ENCODE data around the gene PON2. TPM values are rescaled to one million over a fixed set of nuclear protein-coding genes. Genes with fewer than 3 reads are reported as not detected.
A peak's percentile ranks its signal among the peaks of the same experiment; 100 is the strongest.
"Not testable (repeated sequence)": the region's sequence is repeated elsewhere in the genome, so short reads cannot be mapped to it uniquely, and the experiment has no call there.

Gene PON2
- 265 TPM for polyA plus RNA-seq (ENCODE audit: insufficient read length)
- long read RNA-seq, donor 1, transcript PON2-215 (3 exons, 579 nt): minor isoform, 11 of 79 reads
- long read RNA-seq, donor 1, transcript PON2-218 (9 exons, 1,653 nt): major isoform, 15 of 79 reads
- long read RNA-seq, donor 1, transcript PON2-202 (9 exons, 1,726 nt): minor isoform, 7 of 79 reads
- long read RNA-seq, donor 1, partial matches to known transcripts: 45 of 79 reads
- long read RNA-seq, donor 1, other reads (novel, unspliced or antisense): 0 of 79 reads
- long read RNA-seq, donor 2, transcript PON2-218 (9 exons, 1,653 nt): major isoform, 23 of 81 reads
- long read RNA-seq, donor 2, transcript PON2-215 (3 exons, 579 nt): minor isoform, 11 of 81 reads
- long read RNA-seq, donor 2, partial matches to known transcripts: 39 of 81 reads
- long read RNA-seq, donor 2, other reads (novel, unspliced or antisense): 0 of 81 reads
- long read RNA-seq, donor 3, transcript PON2-215 (3 exons, 579 nt): minor isoform, 10 of 60 reads
- long read RNA-seq, donor 3, transcript PON2-218 (9 exons, 1,653 nt): major isoform, 20 of 60 reads
- long read RNA-seq, donor 3, partial matches to known transcripts: 22 of 60 reads
- long read RNA-seq, donor 3, other reads (novel, unspliced or antisense): 0 of 60 reads
- long read RNA-seq, donor 4, partial matches to known transcripts: 0 of 3 reads
- long read RNA-seq, donor 4, other reads (novel, unspliced or antisense): 0 of 3 reads
- long read RNA-seq, donor 5, transcript PON2-218 (9 exons, 1,653 nt): major isoform, 47 of 95 reads
- long read RNA-seq, donor 5, transcript PON2-215 (3 exons, 579 nt): minor isoform, 8 of 95 reads
- long read RNA-seq, donor 5, transcript PON2-202 (9 exons, 1,726 nt): minor isoform, 14 of 95 reads
- long read RNA-seq, donor 5, partial matches to known transcripts: 25 of 95 reads
- long read RNA-seq, donor 5, other reads (novel, unspliced or antisense): 0 of 95 reads
- long read RNA-seq, donor 6, transcript PON2-215 (3 exons, 579 nt): minor isoform, 7 of 65 reads
- long read RNA-seq, donor 6, transcript PON2-218 (9 exons, 1,653 nt): major isoform, 20 of 65 reads
- long read RNA-seq, donor 6, partial matches to known transcripts: 35 of 65 reads
- long read RNA-seq, donor 6, other reads (novel, unspliced or antisense): 0 of 65 reads
- long read RNA-seq, donor 7, transcript PON2-218 (9 exons, 1,653 nt): major isoform, 37 of 133 reads
- long read RNA-seq, donor 7, transcript PON2-202 (9 exons, 1,726 nt): minor isoform, 9 of 133 reads
- long read RNA-seq, donor 7, transcript PON2-215 (3 exons, 579 nt): minor isoform, 24 of 133 reads
- long read RNA-seq, donor 7, partial matches to known transcripts: 58 of 133 reads
- long read RNA-seq, donor 7, other reads (novel, unspliced or antisense): 0 of 133 reads
- long read RNA-seq, donor 8, transcript PON2-218 (9 exons, 1,653 nt): major isoform, 11 of 45 reads
- long read RNA-seq, donor 8, partial matches to known transcripts: 25 of 45 reads
- long read RNA-seq, donor 8, other reads (novel, unspliced or antisense): 0 of 45 reads

GRCh38 chr7:95434557-95435421 is at the start of gene PON2:
Gene PON2, minus strand, starts transcription at chr7:95435028. Its CDS starts 77 bp downstream, at chr7:95434951.
- DNase-seq: peak; percentile 78

DNA sequence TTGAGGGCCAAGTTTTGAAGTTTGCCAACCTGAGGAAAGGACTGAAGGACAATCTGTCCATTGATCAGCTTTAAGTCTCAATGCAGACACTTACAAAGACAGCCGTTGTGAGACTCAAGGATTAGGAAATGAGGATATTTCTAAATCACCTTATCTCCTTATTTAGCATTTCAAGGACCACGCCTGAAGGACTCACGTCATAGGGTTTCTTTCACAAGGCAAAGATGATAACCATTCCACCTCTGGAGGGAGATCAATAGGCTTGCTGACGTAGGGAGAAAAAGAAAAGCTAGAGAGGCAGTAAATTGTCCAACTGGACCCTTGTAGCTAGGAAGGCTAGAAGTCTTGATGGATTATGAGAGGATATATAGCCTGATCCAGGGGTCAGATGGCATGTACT is 47.6 kb upstream of the PON2 start:
- DNase-seq: no peak

DNA sequence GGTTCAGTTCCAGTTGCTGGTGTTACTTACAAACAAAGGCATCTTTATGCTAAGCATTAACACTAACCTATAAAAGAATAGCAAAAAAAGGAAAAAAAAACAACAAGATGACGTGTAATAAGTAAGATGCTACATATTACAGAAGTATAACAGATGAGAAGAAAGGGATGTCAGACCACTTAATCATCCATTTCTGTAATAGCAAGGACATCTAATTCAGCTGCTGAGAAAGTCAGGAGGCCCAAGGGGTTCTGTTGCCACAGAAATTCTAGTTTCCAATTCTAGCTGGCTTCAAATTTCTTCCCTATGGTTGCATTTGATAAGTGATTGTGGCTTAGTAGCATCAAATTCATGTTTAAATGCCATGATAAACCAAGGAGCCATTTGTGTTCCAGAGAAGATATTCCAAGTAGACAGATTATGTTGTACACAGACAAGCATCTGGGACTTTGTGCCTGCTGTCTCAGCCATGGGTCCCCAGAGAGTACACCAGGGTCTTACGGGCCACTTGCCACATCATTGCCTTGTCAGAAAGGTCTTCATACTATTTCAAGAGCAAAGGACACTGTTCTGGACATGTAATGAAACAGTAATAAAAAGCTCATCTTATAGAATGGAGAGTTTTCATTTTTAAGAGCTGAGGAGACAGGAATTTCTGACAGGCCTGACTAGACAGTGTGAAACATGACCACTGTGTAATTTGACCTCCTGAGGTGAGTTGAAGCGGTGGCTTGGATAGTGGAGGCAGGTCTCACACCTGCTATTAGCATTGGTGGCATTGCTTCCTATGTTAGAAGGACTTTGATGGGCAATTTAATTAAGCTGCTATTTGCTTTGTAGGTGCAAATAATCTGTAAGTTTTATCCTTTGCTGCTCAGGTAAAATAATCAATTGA is 46.7 kb upstream of the PON2 start:
- DNase-seq: no peak

- DNase-seq: no peak
These were observed 45.3 kb upstream of the PON2 start for GRCh38 chr7:95479992-95480624.

GRCh38 chr7:95478272-95479037 is 43.6 kb upstream of the PON2 start:
- no peak for DNase-seq

DNA sequence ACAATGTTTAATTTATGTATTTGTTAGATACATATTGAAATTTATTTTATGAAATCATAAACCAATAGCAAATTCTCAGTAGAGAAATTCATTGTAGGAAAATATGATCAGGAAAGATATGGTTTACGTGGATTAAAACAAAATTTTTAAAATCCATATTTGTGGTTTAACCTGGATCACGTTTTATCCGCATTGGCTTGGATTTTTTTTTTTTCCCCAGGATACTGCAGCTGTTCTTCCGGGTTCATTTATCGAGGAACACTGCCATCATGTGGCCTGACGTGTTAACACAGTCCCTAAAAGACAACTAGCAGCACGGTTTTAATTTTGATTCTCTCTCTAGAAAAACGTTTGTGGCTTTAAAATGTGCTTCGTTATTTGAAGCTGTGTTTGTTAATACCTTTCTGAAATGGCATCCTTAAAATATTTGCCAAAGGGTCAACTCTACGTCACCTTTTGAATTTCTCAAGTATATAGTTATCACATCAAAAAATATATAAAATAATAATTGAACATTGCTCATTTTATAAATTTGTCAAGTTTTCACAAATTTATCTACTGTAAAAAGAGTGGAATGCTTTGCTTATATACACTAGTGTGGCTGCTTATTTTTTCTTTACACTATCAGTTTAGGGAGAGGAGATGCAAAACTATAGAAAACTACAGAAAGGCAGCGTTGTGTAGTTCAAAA is 42.2 kb upstream of the PON2 start:
- peak; percentile 78 for DNase-seq

DNA sequence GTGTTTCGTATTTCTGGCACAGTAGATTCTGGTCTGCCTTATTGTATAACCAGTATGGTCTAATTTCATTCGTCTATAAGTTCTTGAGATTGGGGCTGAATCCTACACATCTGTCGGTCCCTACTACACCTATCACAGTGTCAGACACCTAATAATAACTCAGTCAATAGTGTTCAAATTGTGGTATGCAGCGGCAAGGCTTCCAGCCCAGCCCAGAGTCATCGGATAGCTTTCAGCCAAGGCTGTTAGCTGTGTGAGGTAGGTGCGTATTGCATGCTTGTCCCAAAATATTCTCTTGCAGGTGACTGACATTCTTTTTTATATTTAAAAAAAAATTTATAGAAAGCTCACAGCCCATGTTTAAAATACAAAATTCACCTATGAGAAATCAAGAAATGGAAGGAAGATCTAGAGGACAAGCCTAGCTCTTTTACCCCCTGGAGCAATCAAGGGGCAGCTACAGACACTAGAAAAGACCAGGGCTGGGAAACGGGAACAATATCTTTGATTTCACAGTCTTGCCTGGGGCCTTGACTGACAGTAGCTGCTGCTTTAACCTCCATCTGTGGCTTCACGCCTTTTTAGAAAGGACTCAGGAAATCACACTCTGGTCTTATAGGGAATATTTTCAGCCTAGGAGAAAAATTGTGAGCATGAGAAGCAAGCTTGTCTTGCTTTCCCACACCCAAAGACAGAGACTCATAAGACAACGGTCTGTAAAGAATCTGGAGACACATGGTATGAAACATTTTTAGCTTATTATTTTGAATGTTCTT is 41.4 kb upstream of the PON2 start:
- DNase-seq: no peak

DNA sequence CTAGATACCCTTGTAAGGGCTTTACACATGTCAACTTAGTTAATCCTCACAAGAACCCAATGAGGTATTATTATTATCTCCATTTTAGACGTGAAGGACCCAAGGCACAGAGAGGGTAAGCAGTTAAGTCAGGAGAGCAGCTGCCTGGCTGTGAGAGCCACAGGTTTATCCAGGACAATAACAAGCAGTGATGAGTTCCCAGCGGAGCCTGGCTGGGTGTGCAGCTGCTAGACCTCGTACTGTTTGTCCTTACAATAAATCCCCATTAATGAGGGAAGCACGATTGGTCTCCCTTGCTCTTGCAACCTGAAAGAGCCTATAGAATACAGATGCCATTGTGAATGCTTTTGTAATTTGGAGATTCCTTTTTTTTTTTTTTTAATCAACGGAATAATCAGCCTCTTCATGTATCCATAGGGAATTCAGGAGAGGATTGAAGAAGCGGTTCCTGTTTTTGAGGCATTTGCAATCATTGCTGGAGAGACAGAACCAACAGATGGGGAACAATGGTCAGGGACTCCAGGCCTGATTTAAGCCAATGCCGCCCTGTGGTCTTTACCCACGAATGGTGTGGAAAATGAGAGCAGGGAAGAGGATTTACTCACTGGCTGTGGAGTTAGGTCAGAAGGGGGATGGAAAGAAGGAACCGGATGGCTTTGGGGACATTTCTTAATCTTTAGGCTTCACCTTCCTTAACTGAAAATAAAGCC is 38.6 kb upstream of the PON2 start:
- DNase-seq: no peak

- DNase-seq: no peak
These were observed 37.8 kb upstream of the PON2 start for GRCh38 chr7:95472581-95473161.

GRCh38 chr7:95471071-95471470 is 36.2 kb upstream of the PON2 start:
- no peak for DNase-seq

- no peak for DNase-seq
These were observed 35.6 kb upstream of the PON2 start for GRCh38 chr7:95470452-95470851.

DNA sequence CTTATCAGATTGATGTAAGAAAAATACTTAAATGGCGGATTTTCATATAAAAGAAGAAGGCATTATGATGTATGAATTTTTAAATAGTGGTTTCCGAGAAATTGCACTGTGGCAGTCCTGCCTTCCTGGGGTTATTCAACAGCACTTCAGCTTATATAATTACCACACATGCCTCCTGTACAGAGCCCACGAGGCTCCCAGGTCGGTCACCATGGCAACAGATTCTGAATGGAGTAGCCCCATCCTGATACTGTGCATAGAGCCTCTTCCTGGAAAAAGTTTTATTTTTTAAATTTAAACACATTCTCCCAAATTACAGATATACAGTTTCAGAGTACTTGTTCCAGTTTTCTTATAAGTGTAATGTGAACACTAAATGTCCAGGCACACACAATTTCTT is 35.0 kb upstream of the PON2 start:
- DNase-seq: no peak

- no peak for DNase-seq
These were observed 34.4 kb upstream of the PON2 start for GRCh38 chr7:95469187-95469586.

- DNase-seq: no peak
These were observed 33.2 kb upstream of the PON2 start for GRCh38 chr7:95467912-95468607.

DNA sequence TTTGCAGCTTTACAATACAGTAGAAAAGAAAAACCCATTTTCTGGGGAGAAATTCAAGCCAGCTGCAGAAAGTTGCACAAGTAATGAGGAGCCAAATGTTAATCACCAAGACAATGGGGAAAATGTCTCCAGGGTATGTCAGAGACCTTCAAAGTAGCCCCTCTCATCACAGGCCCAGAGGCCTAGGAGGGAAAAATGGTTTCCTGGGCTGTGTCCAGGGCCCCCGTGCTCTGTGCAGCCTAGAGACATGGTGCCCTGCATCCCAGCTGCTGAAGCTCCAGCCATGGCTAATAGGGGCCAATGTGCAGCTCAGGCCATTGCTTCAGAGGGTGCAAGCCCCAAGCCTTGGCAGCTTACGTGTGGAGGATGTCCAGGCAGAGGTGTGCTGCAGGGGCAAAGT is 25.8 kb upstream of the PON2 start:
- DNase-seq: not testable (repeated sequence)

All from left kidney (tissue), 8 donors.